GM23338 (cell line): Measurements from ENCODE around the gene TSPAN3. TPM values are rescaled to one million over a fixed set of nuclear protein-coding genes. Genes with fewer than 3 reads are reported as not detected.

Source experiments
- ATAC-seq: fragments of 200-7000 bp; cut with Tn5 transposase; 3 replicates; pipeline ENCODE4 v1.9.1; 2020
- DNase-seq: peaks from one replicate; pipeline ENCODE4 v3.0.0-alpha.2; 2015; ENCODE audit warnings: low spot score
- H2AFZ ChIP-seq: fragments of 200-600 bp; sonication (generic); 2 replicates; pipeline ENCODE4 v1.8.0; 2016; ENCODE audit warnings: antibody characterized with exemption, mild to moderate bottlenecking, moderate library complexity
- H3F3A ChIP-seq: fragments of 200-600 bp; sonication (generic); replicated peaks from 2 replicates; pipeline ENCODE4 v1.8.0; 2017; ENCODE audit warnings: antibody characterized with exemption, mixed run types, low read depth
- H3K27ac ChIP-seq: fragments of 200-600 bp; sonication (generic); 2 replicates; pipeline ENCODE4 v1.6.1; 2016; ENCODE audit warnings: low read depth
- H3K27me3 ChIP-seq: fragments of 200-600 bp; sonication (generic); 2 replicates; pipeline ENCODE4 v1.8.0; 2016; ENCODE audit warnings: mild to moderate bottlenecking, mixed run types, moderate library complexity; ENCODE audit not compliant: insufficient read depth
- H3K36me3 ChIP-seq: fragments of 200-600 bp; sonication (generic); 2 replicates; pipeline ENCODE4 v1.8.0; 2016; ENCODE audit warnings: mild to moderate bottlenecking; ENCODE audit not compliant: insufficient read depth
- H3K4me1 ChIP-seq: fragments of 200-600 bp; sonication (generic); 2 replicates; pipeline ENCODE4 v1.8.0; 2016; ENCODE audit warnings: mild to moderate bottlenecking, moderate library complexity; ENCODE audit not compliant: insufficient read depth
- H3K4me2 ChIP-seq: fragments of 200-600 bp; sonication (generic); 2 replicates; pipeline ENCODE4 v1.7.1; 2017; ENCODE audit warnings: mixed run types
- H3K4me3 ChIP-seq: fragments of 200-600 bp; sonication (generic); 2 replicates; pipeline ENCODE4 v1.6.1; 2016; ENCODE audit warnings: mixed run types
- H3K79me2 ChIP-seq: fragments of 200-600 bp; sonication (generic); replicated peaks from 2 replicates; pipeline ENCODE4 v1.8.0; 2017; ENCODE audit warnings: mild to moderate bottlenecking; ENCODE audit not compliant: insufficient read depth
- H3K9me2 ChIP-seq: fragments of 200-600 bp; sonication (generic); 2 replicates; pipeline ENCODE4 v1.8.0; 2017; ENCODE audit not compliant: insufficient read depth
- H4K20me1 ChIP-seq: fragments of 200-600 bp; sonication (generic); replicated peaks from 2 replicates; pipeline ENCODE4 v1.8.0; 2017; ENCODE audit warnings: mild to moderate bottlenecking; ENCODE audit not compliant: insufficient read depth
- H3K27ac Mint-ChIP-seq: 2 replicates; pipeline ENCODE4 v1.8.0; 2020; ENCODE audit warnings: inconsistent platforms, mild to moderate bottlenecking, moderate library complexity, mixed read lengths
- H3K27me3 Mint-ChIP-seq: 3 replicates; pipeline ENCODE4 v1.8.0; 2022; ENCODE audit warnings: low read depth, mild to moderate bottlenecking, moderate library complexity, mixed read lengths, inconsistent platforms; ENCODE audit not compliant: insufficient read depth, poor library complexity
- H3K36me3 Mint-ChIP-seq: 3 replicates; pipeline ENCODE4 v1.8.0; 2021; ENCODE audit warnings: low read depth, mild to moderate bottlenecking, inconsistent platforms, moderate library complexity, mixed read lengths
- H3K4me1 Mint-ChIP-seq: 3 replicates; pipeline ENCODE4 v1.8.0; 2020; ENCODE audit warnings: mild to moderate bottlenecking, inconsistent platforms, mixed read lengths
- H3K4me3 Mint-ChIP-seq: 3 replicates; pipeline ENCODE4 v1.8.0; 2021; ENCODE audit warnings: moderate library complexity, mild to moderate bottlenecking, inconsistent platforms, mixed read lengths
- H3K9me3 Mint-ChIP-seq: 3 replicates; pipeline ENCODE4 v1.8.0; 2020; ENCODE audit warnings: moderate library complexity, mild to moderate bottlenecking, inconsistent platforms, mixed read lengths
- CREB1 ChIP-seq: fragments of 250-450 bp; sonication (Bioruptor Pico); IDR thresholded peaks from 2 replicates; pipeline ENCODE4 v1.5.0; 2020; ENCODE audit warnings: low read depth, mild to moderate bottlenecking, moderate library complexity
- CTCF ChIP-seq, 2 experiments: fragments of 200-600 bp in 1 of 2; sonication (generic) in 1 of 2; conservative IDR thresholded peaks; 2 replicates each; pipeline versions ENCODE4 v1.5.1 to v1.6.1; 2016 to 2017; ENCODE audit warnings: antibody characterized with exemption in 2 of 2, low read depth in 2 of 2, mild to moderate bottlenecking in 2 of 2, moderate library complexity in 1 of 2
- ETS1 ChIP-seq: IDR thresholded peaks from 2 replicates; pipeline ENCODE4 v1.6.1; 2016; ENCODE audit warnings: antibody characterized with exemption
- EZH2phosphoT487 ChIP-seq: fragments of 200-600 bp; sonication (generic); IDR thresholded peaks from one replicate; pipeline ENCODE4 v1.8.1; 2018; ENCODE audit warnings: antibody characterized with exemption; ENCODE audit not compliant: unreplicated experiment
- JUNB ChIP-seq: IDR thresholded peaks from one replicate; pipeline ENCODE4 v1.6.1; 2016; ENCODE audit warnings: antibody characterized with exemption; ENCODE audit not compliant: unreplicated experiment
- NANOG ChIP-seq: IDR thresholded peaks from 2 replicates; pipeline ENCODE4 v1.6.1; 2016; ENCODE audit warnings: antibody characterized with exemption, borderline replicate concordance
- REST ChIP-seq: IDR thresholded peaks from one replicate; pipeline ENCODE4 v1.6.1; 2018; ENCODE audit warnings: antibody characterized with exemption; ENCODE audit not compliant: unreplicated experiment
- STAT1 ChIP-seq: IDR thresholded peaks from one replicate; pipeline ENCODE4 v1.6.1; 2016; ENCODE audit warnings: antibody characterized with exemption; ENCODE audit not compliant: unreplicated experiment
- ZNF114 ChIP-seq: fragments of 250-450 bp; sonication (Bioruptor Pico); IDR thresholded peaks from 2 replicates; pipeline ENCODE4 v1.5.0; 2020; ENCODE audit warnings: mild to moderate bottlenecking, moderate library complexity
- ZNF331 ChIP-seq: fragments of 250-450 bp; sonication (Bioruptor Pico); IDR thresholded peaks from 2 replicates; pipeline ENCODE4 v1.5.0; 2020; ENCODE audit warnings: low read depth, mild to moderate bottlenecking, moderate library complexity
- polyA plus RNA-seq: library from polyadenylated mRNA; unstranded; fragments of >200 nt; fragmentation: Nextera tagmentation; extraction: Ambion mirVana; gene quantifications from 2 replicates; pipeline ENCODE4 v1.2.1, GENCODE V29; 2016
- total RNA-seq: library from RNA; depleted of rRNA; stranded (reverse); fragments of >200 nt; shearing (Covaris generic); gene quantifications from 2 replicates; pipeline ENCODE4 v1.2.3, GENCODE V29; 2014

TSPAN3 gene
- total and polyA plus RNA-seq, 2 experiments from 2014 or later, result 72.5 to 159 TPM

GRCh38 chr15:76999996-77000395, 70.9 kb downstream of the TSPAN3 start (continued):
- TF ChIP-seq ETS1 (no peak), NANOG (no peak), EZH2phosphoT487 (no peak), ZNF331 (no peak), JUNB (no peak), REST (no peak)

GRCh38 chr15:76998663-76999285, 72.1 kb downstream of the TSPAN3 start:
- no peak overlapping the region for H3K27ac Mint-ChIP-seq
- no peak overlapping the region for H3K4me3 Mint-ChIP-seq
- no peak overlapping the region for H3K27ac ChIP-seq
- H3K4me3 ChIP-seq, result no peak overlapping the region
- no peaks in the 10 kb centered on the region for H4K20me1 ChIP-seq
- no peak overlapping the region for H3K4me2 ChIP-seq
- no peaks in the 10 kb centered on the region for H3F3A ChIP-seq
- H3K27me3 Mint-ChIP-seq, result peaks cover 5% of the 10 kb centered on the region
- no peaks in the 10 kb centered on the region for H3K36me3 Mint-ChIP-seq
- H2AFZ ChIP-seq, result no peak overlapping the region
- no peaks in the 10 kb centered on the region for H3K4me1 ChIP-seq
- no peaks in the 10 kb centered on the region for H3K4me1 Mint-ChIP-seq
- H3K9me3 Mint-ChIP-seq, result no peaks in the 10 kb centered on the region
- DNase-seq (no peak), ATAC-seq (no peak)
- H3K36me3 ChIP-seq, result no peaks in the 10 kb centered on the region
- TF ChIP-seq ZNF114, result no peak
- no peak for TF ChIP-seq CTCF (conservative IDR thresholded peaks at IDR 0.05; ENCODE audit: low read depth in 2 of 2)
- no peak for TF ChIP-seq REST
- TF ChIP-seq EZH2phosphoT487, result no peak
- no peak for TF ChIP-seq STAT1
- no peak for TF ChIP-seq NANOG
- TF ChIP-seq CREB1 (CRISPR knock-in tag), result no peak
- H3K27me3 ChIP-seq, result no peaks in the 10 kb centered on the region
- no peaks in the 10 kb centered on the region for H3K9me2 ChIP-seq
- H3K79me2 ChIP-seq, result no peaks in the 10 kb centered on the region
